ENCODE results near the gene HNRNPL.
"Not testable (repeated sequence)": the region's sequence is repeated elsewhere in the genome, so short reads cannot be mapped to it uniquely, and the experiment has no call there.

Gene HNRNPL

DNA sequence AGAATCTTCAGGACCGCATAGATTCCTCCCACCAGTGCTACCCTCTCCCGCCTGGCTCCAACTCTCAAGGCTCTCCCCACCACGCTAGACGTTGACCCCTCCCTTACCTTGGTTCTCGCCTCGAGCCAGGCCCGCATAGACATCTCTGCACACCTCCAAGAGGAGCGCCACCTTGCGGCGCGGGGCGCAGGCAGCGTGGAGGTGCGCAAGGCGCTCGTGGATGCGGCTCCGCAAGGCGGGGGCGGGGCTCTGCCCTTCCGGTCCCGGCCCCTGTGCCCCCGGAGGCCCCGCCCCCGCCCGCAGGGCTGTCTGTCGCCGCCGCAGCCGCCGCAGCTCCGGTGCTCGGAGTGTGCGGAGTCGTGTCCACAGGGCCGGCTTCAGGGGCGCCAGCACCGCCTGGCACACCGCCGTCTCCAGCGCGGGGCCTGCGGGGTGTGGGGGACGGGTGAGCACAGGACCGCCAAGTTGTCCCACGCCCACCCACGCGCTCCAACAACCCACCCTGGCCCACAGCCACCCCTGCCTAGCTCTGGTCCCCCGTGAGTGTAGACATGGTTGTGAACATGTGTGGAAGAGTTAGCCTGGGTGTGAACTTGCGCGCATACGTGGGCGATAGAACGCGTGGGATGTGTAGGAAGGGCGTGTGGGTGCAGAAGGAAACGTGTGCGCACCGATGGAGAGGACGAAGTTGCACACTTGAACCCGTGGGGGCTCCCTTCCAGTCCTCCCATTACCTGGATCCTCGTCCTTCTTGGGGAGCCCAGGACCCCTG is 20.2 kb upstream of the HNRNPL start:
- DNase-seq (ENCODE audit: low read depth in 2 of 2) = peak; percentile 84 to 91

DNA sequence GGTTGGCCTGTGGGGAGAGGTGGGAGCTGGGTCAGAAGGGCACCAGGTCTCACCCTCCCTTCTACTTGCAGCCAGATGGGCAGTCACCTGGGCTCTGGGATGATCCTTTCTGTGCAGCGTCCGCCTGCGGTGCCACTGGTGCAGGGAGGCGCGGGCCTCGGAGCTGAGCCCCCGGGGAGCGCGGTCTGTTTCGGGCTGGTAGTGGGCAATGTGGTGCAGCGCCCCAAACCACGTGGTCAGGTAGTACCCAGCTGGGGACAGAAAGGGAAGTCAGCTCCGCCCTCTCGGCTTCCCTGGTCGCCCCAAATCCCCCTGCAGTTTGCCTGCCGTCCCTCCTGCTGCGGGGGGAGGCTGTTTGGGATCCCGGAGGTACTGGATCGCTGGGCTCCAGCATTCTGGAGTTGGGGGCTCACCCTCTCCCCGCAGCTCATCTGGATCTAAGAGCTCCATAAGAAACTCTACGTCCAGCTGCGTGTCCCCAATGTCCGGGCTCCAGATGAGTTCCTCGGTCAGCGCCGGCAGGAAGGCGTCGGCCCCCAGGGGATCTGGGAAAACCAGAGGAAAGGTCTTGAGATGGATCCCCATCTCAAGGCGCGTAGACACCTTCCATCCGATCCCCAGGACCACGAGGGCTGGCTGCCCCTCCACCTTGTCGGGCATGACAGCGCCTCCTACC is 19.5 kb upstream of the HNRNPL start:
- no peak for DNase-seq (ENCODE audit: low read depth in 2 of 2)

DNA sequence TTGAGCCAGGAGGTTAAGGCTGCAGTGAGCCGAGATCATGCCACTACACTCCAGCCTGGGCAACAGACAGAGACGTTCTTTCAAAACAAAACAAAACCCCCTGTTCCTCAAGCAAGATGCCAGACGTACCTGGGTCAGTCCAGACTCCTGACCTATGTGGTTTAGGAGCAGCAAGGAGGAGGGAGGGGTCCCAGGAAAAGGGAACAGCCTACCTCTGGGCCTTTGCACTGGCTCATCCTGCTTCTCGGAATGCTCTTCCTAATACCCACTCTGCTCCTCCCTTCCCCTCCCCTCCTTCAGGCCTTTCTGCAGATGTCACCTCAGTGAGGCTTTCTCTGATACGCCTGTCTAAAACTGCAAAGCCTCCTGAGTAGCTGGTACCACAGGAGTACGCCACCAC is 18.8 kb upstream of the HNRNPL start:
- no peak for DNase-seq (ENCODE audit: low read depth in 2 of 2)

DNA sequence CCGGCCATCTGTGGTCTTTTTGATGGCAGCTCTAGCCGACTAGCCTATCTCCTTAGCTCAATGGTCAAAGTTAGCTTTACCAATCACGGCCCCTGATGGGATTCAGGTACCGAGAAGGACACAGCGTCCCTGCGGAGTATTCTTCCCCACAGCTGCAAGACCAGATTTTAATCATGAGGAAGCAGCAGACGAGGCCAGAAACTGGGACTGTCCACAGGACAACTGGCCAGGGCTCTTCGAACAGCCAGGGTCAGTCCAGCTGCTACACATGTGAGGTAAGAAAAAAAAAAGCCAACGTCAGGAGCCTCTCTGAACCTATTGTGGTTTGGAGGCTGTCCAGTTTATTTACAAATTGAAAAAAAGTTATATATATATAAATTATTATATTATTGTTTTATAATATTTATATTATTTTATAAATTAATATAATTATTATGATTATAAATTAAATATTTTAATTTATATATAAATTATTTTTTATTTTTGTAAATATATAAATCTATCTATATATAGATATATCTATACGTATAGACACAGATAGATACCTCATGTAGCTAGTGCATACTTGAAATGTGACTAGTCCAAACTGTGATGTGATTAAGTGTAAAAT is 17.5 kb upstream of the HNRNPL start:
- no peak for DNase-seq (ENCODE audit: low read depth in 2 of 2)

DNA sequence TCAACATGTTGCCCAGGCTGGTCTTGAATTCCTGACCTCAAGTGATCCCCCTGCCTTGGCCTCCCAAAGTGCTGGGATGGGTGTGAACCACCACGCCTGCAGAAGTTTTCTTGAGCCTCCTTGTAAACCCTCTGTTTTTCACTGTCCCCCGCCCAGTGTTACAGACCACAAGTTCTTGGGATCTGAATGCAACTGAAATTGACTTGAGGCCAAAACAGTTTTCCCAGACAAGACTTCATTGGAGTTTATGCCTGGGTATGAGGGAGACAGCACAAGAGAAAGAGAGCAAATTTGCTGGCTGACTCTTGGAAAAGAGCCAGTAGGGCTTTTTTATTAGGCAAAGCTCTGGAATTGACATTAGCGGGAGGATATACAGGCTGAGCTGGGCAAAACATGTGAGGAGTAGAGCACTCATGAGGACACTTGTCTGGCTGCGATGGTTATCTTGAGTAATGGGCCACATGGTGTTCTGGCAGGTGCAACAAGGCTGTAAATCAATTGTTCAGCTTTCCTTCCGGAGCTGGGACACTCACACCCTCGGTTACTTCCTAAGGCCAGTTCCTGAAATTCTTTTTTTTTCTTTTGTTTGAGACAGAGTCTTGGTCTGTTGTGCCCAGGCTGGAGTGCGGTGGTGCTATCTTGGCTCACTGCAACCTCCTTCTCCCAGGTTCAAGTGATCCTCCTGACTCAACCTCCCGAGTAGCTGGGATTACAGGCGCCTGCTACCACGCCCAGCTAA is 12.7 kb upstream of the HNRNPL start:
- no peak for DNase-seq (ENCODE audit: low read depth in 2 of 2)

DNA sequence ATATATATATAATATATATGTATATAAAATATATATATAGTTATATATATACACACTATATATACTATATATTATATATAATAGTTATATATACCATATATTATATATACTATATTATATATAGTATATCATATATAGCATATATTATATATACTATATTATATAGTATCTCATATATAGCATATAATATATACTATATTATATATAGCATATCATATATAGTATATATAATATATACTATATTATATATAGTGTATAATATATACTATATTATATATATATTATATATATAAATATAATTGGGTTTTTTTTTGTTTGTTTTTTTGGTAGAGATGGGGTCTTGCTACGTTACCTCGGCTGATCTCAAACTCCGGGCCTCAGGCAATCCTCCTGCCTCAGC is 11.6 kb upstream of the HNRNPL start:
- DNase-seq (ENCODE audit: low read depth in 2 of 2) = no peak

DNA sequence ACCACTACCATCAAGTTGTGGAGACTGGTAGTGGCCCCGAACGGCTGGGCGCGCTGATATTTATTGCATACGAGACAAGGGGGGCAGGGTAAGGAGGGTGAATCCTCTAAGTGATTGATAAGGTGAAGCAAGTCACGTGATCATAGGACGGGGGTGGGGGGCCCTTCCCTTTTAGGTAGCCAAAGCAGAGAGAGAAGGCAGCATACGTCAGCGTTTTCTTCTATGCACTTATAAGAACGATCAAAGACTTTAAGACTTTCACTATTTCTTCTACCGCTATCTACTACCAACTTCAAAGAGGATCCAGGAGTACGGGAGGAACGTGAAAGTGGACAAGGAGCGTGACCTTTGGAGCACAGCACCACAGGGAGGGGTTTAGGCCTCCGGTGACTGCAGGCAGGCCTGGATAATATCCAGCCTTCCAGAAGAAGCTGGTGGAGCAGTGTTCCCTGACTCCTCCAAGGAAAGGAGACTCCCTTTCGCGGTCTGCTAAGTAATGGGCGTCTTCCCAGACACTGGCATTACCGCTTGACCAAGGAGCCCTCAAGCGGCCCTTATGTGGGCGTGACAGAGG is 9.9 kb upstream of the HNRNPL start:
- DNase-seq (ENCODE audit: low read depth in 2 of 2) = not testable (repeated sequence)

DNA sequence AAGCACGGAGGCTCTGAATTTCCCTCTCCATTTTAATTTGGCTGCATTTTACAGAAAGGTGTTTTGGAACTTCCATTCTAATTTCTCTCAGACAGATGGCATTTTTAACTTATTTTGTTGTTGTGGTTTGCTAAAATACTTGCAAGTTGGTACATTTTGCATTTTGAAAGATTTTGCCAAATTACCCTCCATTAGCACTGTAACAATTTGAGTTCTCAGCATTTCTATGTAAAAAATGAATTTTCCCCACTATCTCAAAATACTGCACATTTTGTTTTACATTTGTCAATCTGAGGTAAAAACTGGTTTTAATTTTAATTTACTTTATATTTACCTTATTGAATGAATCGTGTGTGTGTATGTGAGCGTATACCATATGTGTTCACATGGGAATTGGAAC is 7.0 kb upstream of the HNRNPL start:
- DNase-seq (ENCODE audit: low read depth in 2 of 2) = no peak

DNA sequence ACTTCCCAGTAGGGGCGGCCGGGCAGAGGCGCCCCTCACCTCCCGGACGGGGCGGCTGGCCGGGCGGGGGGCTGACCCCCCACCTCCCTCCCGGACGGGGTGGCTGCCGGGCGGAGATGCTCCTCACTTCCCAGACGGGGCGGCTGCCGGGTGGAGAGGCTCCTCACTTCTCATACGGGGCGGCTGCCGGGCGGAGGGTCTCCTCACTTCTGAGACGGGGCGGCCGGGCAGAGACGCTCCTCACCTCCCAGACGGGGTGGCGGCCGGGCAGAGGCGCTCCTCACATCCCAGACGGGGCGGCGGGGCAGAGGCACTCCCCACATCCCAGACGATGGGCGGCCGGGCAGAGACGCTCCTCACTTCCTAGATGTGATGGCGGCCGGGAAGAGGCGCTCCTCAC is 6.0 kb upstream of the HNRNPL start:
- DNase-seq (ENCODE audit: low read depth in 2 of 2) = not testable (repeated sequence)

DNA sequence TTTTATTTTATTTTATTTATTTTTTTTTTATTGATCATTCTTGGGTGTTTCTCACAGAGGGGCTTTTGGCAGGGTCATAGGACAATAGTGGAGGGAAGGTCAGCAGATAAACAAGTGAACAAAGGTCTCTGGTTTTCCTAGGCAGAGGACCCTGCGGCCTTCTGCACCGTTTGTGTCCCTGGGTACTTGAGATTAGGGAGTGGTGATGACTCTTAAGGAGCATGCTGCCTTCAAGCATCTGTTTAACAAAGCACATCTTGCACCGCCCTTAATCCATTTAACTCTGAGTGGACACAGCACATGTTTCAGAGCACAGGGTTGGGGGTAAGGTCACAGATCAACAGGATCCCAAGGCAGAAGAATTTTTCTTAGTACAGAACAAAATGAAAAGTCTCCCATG is 5.2 kb upstream of the HNRNPL start:
- DNase-seq (ENCODE audit: low read depth in 2 of 2) = not testable (repeated sequence)

DNA sequence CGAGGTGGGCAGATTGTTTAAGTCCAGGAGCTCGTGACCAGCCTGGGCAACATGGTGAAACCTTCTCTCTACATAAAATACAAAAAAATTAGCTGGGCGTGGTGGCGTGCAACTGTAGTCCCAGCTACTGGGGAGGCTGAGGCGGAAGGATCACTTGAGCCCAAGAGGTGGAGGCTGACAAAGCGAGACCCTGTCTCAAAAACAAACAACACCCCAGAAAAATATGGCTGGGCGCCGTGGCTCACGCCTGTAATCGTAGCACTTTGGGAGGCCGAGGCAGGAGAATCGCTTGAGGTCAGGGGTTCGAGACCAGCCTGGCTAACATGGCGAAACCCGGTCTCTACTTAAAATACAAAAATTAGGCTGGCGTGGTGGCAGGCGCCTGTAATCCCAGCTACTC is 3.4 kb upstream of the HNRNPL start:
- DNase-seq (ENCODE audit: low read depth in 2 of 2) = no peak

DNA sequence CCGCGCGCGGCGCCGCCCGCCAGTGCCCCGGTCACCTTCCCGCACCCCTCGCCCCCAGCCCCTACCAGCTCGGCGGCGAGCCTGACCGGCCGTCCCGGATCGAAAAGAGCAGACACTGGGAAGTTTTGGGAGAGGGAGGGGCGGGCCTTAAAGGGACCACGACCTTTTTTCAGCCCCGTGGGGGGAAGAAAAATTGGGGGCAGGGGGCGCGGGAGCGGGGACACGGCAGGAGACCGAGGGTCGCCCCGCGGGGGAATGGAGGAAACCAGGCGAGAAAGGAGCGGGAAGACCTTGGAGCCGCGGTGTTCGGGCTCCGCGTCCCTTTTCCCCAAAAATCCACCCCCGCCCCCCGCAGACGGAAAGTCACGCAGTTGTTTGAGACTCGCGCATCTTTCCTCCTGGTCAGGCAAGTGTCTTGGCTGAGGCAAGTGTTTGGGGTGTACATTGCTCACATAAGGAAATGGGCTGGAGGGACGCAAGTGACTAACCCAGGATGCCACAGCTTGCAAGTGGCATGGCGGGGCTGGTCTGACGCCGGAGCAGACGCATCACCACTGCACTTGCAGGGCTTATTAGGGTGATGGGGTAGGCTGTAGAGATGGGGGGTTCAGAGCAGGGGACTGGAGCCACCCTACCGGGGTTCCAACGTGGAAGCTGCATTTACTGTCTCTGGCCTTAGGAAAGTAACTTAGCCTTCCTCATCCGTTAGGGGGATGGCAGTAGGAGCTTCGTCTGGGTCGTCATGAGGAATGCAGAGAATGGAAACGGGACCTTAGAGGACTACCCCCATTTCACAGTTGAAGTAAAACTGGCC is 2.7 kb upstream of the HNRNPL start:
- DNase-seq (ENCODE audit: low read depth in 2 of 2) = no peak

DNA sequence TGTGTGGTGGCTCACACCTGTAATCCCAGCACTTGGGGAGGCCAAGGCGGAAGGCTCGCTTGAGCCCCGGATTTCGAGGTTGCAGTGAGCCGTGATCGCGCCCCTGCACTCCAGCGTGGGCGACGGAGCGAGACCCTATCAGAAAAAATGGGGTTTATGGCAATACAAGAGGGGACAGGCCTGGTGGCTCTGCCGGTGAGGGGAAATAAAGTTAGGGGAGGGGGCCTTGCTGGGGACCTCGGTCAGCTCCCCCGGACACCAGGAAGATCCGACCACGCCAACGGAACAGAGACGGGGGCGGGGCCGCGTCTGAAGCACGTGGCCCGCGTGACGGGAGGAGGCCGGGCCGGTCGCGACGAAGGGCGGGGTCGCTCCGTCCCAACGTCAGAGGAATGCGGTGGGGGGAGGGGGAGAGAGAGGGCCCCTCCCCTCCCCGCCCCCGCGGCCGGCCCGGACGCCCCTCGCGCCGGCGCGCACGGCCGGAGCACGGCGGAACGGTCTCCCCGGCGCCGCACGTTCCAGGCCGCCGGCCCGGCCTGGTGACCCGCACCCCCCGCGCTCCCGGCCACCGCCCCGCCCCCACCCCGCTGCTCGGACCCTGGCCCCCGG is 1.9 kb upstream of the HNRNPL start:
- peak; percentile 88 to 90 for DNase-seq (ENCODE audit: low read depth in 2 of 2)

DNA sequence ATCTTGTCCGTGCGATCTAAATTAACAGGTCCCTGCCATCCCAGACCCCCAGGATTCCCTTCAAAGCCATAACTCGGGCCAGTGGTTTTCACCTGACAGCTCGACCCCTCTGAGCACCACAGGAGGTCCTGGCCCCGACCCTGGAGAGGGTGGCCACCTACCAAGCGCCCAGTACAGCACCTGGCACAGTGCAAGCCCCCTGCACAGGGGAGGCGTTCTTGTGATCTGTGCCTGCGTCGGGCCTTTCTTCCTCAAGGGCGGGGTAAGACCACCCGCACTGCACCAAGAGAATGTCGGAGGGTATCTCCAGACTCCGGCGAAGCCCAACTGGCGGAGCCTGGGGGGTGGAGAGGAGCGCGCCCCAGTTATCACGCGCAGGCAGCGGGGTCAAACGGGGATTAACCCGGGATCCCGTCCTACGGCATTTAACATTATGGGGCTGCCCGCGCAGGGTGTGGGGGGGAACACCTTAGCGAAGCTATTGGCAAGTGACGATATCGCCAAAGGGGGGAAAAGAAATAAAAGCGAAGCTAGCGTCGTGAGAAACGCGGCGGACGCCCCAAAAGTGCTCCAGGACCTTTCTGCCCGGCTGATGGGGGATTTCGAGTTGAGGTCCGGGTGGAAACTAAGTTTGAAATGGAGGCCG is 1.3 kb upstream of the HNRNPL start:
- DNase-seq (ENCODE audit: low read depth in 2 of 2) = no peak

DNA sequence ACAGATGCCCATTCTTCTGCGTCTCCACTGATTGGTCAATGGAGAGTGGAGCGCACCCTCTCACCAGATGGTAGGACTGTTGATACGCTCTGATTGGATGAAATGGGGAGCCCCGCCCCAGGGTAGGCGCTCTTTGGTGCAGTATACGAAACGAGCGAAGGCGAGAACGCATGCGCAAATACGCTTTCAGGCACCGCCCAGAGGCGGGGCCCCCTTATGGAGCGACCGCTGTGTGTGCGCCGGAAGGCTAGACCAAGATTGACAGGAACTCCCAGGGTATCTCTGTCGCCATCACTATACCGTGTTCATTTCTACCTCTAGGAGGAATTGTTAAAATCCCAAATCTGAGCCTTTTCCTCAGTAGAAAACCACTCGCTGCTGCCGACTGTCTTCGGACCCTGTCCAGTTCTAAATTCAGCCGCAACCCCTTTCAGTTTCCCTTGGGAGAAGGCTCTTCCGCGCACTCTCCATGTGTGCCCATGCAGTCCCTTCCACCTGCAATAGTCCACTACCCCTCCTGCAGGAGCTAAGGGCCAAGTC is 720 bp upstream of the HNRNPL start:
- DNase-seq (ENCODE audit: low read depth in 2 of 2) = peak; percentile 95 to 97

DNA sequence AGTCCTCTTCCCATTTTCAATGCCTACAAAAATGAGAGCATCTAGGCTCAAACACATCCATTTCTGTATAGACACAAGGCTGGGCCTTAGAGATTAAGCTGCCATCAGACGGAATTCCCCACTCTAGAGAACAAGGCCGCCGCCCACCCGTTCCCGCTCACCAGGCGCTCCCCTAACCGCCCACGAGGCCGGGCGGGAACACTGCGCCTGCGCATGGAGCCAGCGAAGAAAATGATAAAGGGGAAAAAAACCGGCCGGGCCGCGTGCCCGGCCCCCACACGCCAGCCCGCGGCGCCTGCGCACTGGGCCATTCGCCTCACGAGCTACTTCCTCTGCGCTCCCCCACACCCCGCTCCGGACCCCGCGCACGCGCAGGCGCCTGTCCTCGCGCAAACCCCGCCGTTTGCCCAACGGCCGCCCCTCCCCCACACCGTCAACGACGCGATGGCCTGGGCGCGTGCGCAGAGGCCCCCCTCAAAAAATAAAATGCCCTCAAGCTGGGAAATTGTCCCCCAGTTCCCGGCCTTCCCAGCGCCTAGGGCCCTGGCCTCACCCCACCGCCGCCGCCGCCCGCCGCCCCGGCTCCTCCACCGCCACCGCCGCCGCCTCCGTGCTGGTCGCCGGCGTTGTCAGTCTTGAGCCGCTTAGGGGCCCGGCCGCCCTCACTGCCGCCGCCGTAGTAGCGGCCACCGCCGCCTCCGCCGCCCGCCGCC is 483 bp downstream of the HNRNPL start:
- DNase-seq (ENCODE audit: low read depth in 2 of 2) = peak; percentile 99

DNA sequence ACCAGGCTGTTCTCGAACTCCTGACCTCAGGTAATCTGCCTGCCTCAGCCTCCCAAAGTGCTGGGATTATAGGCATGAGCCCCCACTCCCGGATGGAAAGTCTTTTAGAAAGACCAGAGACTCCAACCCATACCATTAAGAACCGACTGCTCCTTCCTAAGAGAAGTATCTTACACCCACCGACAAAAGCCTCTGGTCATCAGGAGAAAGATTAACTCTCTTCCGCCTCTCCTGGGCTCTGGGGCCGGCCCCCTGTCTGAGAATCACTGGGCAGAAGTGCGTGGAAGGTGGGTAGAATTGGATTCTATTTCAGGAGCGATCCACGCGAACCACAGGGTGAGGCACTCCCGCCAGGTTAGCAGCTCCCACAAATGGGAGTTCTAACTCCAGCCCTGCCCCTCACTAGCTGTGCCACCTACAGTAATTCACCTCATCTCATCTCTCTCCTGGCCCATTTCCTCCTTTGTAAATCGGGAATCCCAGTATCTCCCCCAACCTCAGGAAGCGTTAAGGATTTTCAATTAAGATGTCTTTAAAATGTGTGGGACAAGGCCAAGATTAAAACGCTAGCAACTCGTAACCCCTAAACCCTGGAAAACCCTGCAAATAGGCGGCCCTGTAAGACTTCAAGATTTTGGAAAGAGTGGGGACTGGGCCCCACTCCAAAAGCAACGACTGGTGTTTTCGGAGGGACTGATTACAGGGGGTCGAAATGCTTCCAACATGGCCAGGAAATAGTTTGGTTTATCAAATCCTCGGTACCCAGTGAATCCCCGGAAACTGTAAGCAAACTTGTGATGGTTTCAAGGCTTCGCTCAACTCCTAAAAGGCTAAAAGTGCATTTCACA is 1.3 kb downstream of the HNRNPL start:
- DNase-seq (ENCODE audit: low read depth in 2 of 2) = no peak

DNA sequence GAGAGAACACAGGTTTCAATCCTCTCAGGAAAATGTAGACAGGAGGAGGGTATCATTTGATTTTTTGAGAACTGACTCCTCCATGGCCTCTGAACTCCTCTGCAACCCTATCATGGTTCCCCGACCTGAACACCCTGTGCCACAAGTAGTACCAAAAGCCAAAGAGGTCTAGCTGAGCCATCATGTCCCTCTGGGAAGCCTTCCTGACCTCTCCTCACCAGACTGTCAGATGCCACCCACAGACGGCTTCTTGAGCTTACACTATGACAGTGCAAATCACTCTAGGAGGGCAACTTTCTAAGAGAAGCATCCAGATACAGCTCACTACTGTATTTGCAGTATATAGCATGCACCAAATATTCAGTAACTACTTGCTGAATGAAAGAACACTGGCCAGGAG is 3.7 kb downstream of the HNRNPL start:
- no peak for DNase-seq (ENCODE audit: low read depth in 2 of 2)
